ENCODE results near the gene MRPL32. TPM values are rescaled to one million over a fixed set of nuclear protein-coding genes. Genes with fewer than 3 reads are reported as not detected.

MRPL32 gene
- total and polyA plus RNA-seq, 8 donors = 15.9 to 158 (median 65.3) TPM

- Histone ChIP-seq H3K36me3 (peaks cover 21 to 36% (median 31%) of the 10 kb centered on the region in 4 donors), H3K27ac (peak overlapping the region in 2 of 5 donors; percentile 18 to 34), H3K4me1 (peaks cover 9 to 58% (median 25%) of the 10 kb centered on the region in 4 donors), H3K27me3 (no peaks in the 10 kb centered on the region), H3K4me3 (no peak overlapping the region), H3K9me3 (no peaks in the 10 kb centered on the region)
- no peak for DNase-seq
- intact Hi-C loops (cut with DNase I; ENCODE audit: low total_unique reads) = no loop called here
- WGBS, 5 donors = 24 to 60% (median 44%) methylated on average over 2 of the region's 2 CpGs
- TF ChIP-seq POLR2AphosphoS5 (IDR thresholded peaks at IDR 0.05) (no peak), POLR2A (IDR thresholded peaks at IDR 0.05) (no peak), EP300 (IDR thresholded peaks at IDR 0.05) (no peak), CTCF (IDR thresholded peaks at IDR 0.05) (no peak)
Measured at GRCh38 chr7:42913591-42913990, 18.6 kb upstream of the MRPL32 start.

GRCh38 chr7:42914009-42914408 is 18.2 kb upstream of the MRPL32 start:
- H3K27me3 ChIP-seq = no peaks in the 10 kb centered on the region
- H3K9me3 ChIP-seq = no peaks in the 10 kb centered on the region
- intact Hi-C loops (cut with DNase I; ENCODE audit: low total_unique reads) = no loop called here
- WGBS, 5 donors = 74 to 79% (median 75%) methylated on average over 6 of the region's 6 CpGs
- no peak overlapping the region for H3K4me3 ChIP-seq
- peaks cover 9 to 54% (median 23%) of the 10 kb centered on the region in 4 donors for H3K4me1 ChIP-seq
- H3K36me3 ChIP-seq = peaks cover 26 to 40% (median 35%) of the 10 kb centered on the region in 4 donors
- H3K27ac ChIP-seq = peak overlapping the region in 2 of 5 donors; percentile 18 to 34
- no peak for TF ChIP-seq EP300 (IDR thresholded peaks at IDR 0.05)
- TF ChIP-seq POLR2A (IDR thresholded peaks at IDR 0.05) = no peak
- TF ChIP-seq POLR2AphosphoS5 (IDR thresholded peaks at IDR 0.05) = no peak
- no peak for TF ChIP-seq CTCF (IDR thresholded peaks at IDR 0.05)
- no peak for DNase-seq

GRCh38 chr7:42914421-42915045 is 17.6 kb upstream of the MRPL32 start:
- Histone ChIP-seq H3K4me1 (peaks cover 9 to 49% (median 19%) of the 10 kb centered on the region in 4 donors), H3K36me3 (peaks cover 28 to 45% (median 41%) of the 10 kb centered on the region in 4 donors), H3K27ac (peak overlapping the region in 3 of 5 donors; percentile 10 to 40 (median 23)), H3K27me3 (no peaks in the 10 kb centered on the region), H3K4me3 (no peak overlapping the region), H3K9me3 (no peaks in the 10 kb centered on the region)
- 47 to 77% (median 56%) methylated on average over 4 to 5 of the region's 5 CpGs for WGBS, 5 donors
- TF ChIP-seq POLR2A (IDR thresholded peaks at IDR 0.05) (no peak), CTCF (IDR thresholded peaks at IDR 0.05) (no peak), EP300 (IDR thresholded peaks at IDR 0.05) (no peak), POLR2AphosphoS5 (IDR thresholded peaks at IDR 0.05) (no peak)
- intact Hi-C loops (cut with DNase I; ENCODE audit: low total_unique reads) = no loop called here
- DNase-seq = no peak

GRCh38 chr7:42915356-42915755 is 16.8 kb upstream of the MRPL32 start:
- no peaks in the 10 kb centered on the region for H3K9me3 ChIP-seq
- TF ChIP-seq POLR2A (IDR thresholded peaks at IDR 0.05) (no peak), POLR2AphosphoS5 (IDR thresholded peaks at IDR 0.05) (no peak), EP300 (IDR thresholded peaks at IDR 0.05) (no peak), CTCF (IDR thresholded peaks at IDR 0.05) (no peak)

More at GRCh38 chr7:42915356-42915755, 16.8 kb upstream of the MRPL32 start:
- Histone ChIP-seq H3K27me3 (no peaks in the 10 kb centered on the region), H3K4me3 (no peak overlapping the region), H3K36me3 (peaks cover 36 to 51% (median 49%) of the 10 kb centered on the region in 4 donors), H3K27ac (peak overlapping the region in 1 of 5 donors; percentile 40), H3K4me1 (peaks cover 9 to 40% (median 14%) of the 10 kb centered on the region in 4 donors)
- intact Hi-C loops (cut with DNase I; ENCODE audit: low total_unique reads) = no loop called here
- DNase-seq = no peak
- 45 to 74% (median 59%) methylated on average over 1 of the region's 1 CpG for WGBS, 5 donors
